ENCODE results near the gene SLC35B2. TPM values are rescaled to one million over a fixed set of nuclear protein-coding genes. Genes with fewer than 3 reads are reported as not detected.

Gene SLC35B2
- total RNA-seq, 2 donors from 2014 or later, result 44.5 to 59.9 TPM

- H3K9me3 ChIP-seq, result no peaks in the 10 kb centered on the region
- TF ChIP-seq POLR2A (IDR thresholded peaks at IDR 0.05) (no peak), POLR2AphosphoS5 (IDR thresholded peaks at IDR 0.05) (no peak), CTCF (IDR thresholded peaks at IDR 0.05) (no peak)
- H3K4me3 ChIP-seq, result no peak overlapping the region
- H3K4me1 ChIP-seq (replicated peaks), result peaks cover 9% of the 10 kb centered on the region
- no peak for DNase-seq (ENCODE audit: low spot score)
- intact Hi-C loops (cut with DNase I), result no loop called here
- WGBS, result 72% methylated on average over 6 of the region's 6 CpGs
- H3K27me3 ChIP-seq (replicated peaks; ENCODE audit: insufficient read depth), result no peaks in the 10 kb centered on the region
- no peak overlapping the region for H3K27ac ChIP-seq
- peaks cover 21 to 37% of the 10 kb centered on the region in 2 donors for H3K36me3 ChIP-seq
Observed at GRCh38 chr6:44250067-44250717, 7.1 kb downstream of the SLC35B2 start.

- Histone ChIP-seq H3K9me3 (no peaks in the 10 kb centered on the region), H3K4me3 (peak overlapping the region in 1 of 2 donors; percentile 98), H3K36me3 (peaks cover 21 to 32% of the 10 kb centered on the region in 2 donors), H3K27me3 (replicated peaks; ENCODE audit: insufficient read depth) (no peaks in the 10 kb centered on the region), H3K27ac (peak overlapping the region; percentile 98 to 100), H3K4me1 (replicated peaks) (peaks cover 9% of the 10 kb centered on the region)
- no peak for TF ChIP-seq CTCF (IDR thresholded peaks at IDR 0.05)
- TF ChIP-seq POLR2A (IDR thresholded peaks at IDR 0.05), result no peak
- TF ChIP-seq POLR2AphosphoS5 (IDR thresholded peaks at IDR 0.05), result no peak
- 58% methylated on average over 9 of the region's 9 CpGs for WGBS
- intact Hi-C loops (cut with DNase I), result no loop called here
- DNase-seq (ENCODE audit: low spot score), result no peak
Observed at GRCh38 chr6:44249082-44249748, 8.1 kb downstream of the SLC35B2 start.

- TF ChIP-seq POLR2A (IDR thresholded peaks at IDR 0.05) (no peak), POLR2AphosphoS5 (IDR thresholded peaks at IDR 0.05) (no peak)
- intact Hi-C loops (cut with DNase I), result no loop called here
- Histone ChIP-seq H3K9me3 (no peaks in the 10 kb centered on the region), H3K4me1 (replicated peaks) (peaks cover 9% of the 10 kb centered on the region), H3K36me3 (peaks cover 21 to 26% of the 10 kb centered on the region in 2 donors), H3K27ac (peak overlapping the region; percentile 98 to 100), H3K27me3 (replicated peaks; ENCODE audit: insufficient read depth) (no peaks in the 10 kb centered on the region), H3K4me3 (peak overlapping the region; percentile 98)
- WGBS, result 20% methylated on average over 1 of the region's 1 CpG
- DNase-seq (ENCODE audit: low spot score), result no peak
Observed at GRCh38 chr6:44248579-44248978, 8.7 kb downstream of the SLC35B2 start.

- peak; percentile 62 for DNase-seq (ENCODE audit: low spot score)
- Histone ChIP-seq H3K4me3 (peak overlapping the region; percentile 98), H3K36me3 (peaks cover 14 to 17% of the 10 kb centered on the region in 2 donors), H3K4me1 (replicated peaks) (peaks cover 9% of the 10 kb centered on the region), H3K27ac (peak overlapping the region; percentile 98 to 100), H3K9me3 (no peaks in the 10 kb centered on the region), H3K27me3 (replicated peaks; ENCODE audit: insufficient read depth) (no peaks in the 10 kb centered on the region)
- under 1% methylated on average over 39 of the region's 52 CpGs for WGBS
- TF ChIP-seq CTCF (IDR thresholded peaks at IDR 0.05) (no peak), POLR2AphosphoS5 (IDR thresholded peaks at IDR 0.05) (peak; percentile 96), POLR2A (IDR thresholded peaks at IDR 0.05) (peak; percentile 31)
- intact Hi-C loops (cut with DNase I), result no loop called here
Observed at GRCh38 chr6:44247338-44248302, 9.7 kb downstream of the SLC35B2 start.
